ENCODE measurements around the gene SPINK14.

SPINK14 gene

DNA sequence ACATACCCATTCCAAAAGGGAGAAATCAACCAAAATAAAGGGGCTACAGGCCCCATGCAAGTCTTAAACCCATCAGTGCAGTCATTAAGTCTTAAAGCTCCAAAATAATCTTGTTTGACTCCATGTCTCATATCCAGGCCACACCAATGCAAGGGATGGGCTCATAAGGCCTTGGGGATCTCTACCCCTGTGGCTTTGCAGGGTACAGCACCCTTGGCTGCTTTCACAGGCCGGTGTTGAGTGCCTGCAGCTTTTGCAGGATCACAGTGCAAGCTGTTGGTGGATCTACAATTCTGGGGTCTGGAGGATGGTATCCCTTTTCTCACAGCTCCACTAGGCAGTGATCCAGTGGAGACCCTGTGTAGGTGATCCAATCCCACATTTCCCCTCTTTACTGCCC is 5.0 kb upstream of the SPINK14 start:
- no peak for DNase-seq (ENCODE audit: low read depth)
- no peak for TF ChIP-seq CTCF (IDR thresholded peaks at IDR 0.05; ENCODE audit: insufficient read depth, low read depth, low read length, missing control alignments)

GRCh38 chr5:148166550-148167283 is 1.6 kb upstream of the SPINK14 start:
- no peak for DNase-seq (ENCODE audit: low read depth)
- H3K4me3 ChIP-seq (ENCODE audit: low read depth, low read length) = no peak overlapping the region
- TF ChIP-seq CTCF (IDR thresholded peaks at IDR 0.05; ENCODE audit: insufficient read depth, low read depth, low read length, missing control alignments) = no peak

More for the DNA sequence above, 5.0 kb upstream of the SPINK14 start:
- no peak overlapping the region for H3K4me3 ChIP-seq (ENCODE audit: low read depth, low read length)

GRCh38 chr5:148172377-148172776 is 4.0 kb downstream of the SPINK14 start:
- TF ChIP-seq CTCF (IDR thresholded peaks at IDR 0.05; ENCODE audit: insufficient read depth, low read depth, low read length, missing control alignments) = no peak
- no peak for DNase-seq (ENCODE audit: low read depth)
- H3K4me3 ChIP-seq (ENCODE audit: low read depth, low read length) = no peak overlapping the region

DNA sequence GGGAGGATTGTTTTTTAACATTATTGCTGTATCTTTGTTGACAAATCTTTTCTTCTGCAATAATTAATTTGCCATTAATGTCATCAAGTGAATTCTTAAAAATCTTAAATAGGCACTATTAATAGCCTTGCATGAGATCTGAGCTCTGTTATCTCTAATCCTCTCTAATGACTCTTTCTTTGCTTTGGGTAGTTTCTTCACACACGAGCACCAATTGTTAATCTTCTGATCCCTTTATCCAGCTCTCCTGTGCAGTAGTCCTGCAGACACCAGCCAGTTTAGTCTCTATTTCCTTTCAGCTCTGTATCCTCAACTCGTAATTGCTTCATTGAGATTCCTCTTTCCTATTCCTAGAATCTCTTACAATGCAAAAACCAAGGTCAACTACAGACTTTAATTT is 8.1 kb downstream of the SPINK14 start:
- no peak for DNase-seq (ENCODE audit: low read depth)
- no peak for TF ChIP-seq CTCF (IDR thresholded peaks at IDR 0.05; ENCODE audit: insufficient read depth, low read depth, low read length, missing control alignments)
- H3K4me3 ChIP-seq (ENCODE audit: low read depth, low read length) = no peak overlapping the region

DNA sequence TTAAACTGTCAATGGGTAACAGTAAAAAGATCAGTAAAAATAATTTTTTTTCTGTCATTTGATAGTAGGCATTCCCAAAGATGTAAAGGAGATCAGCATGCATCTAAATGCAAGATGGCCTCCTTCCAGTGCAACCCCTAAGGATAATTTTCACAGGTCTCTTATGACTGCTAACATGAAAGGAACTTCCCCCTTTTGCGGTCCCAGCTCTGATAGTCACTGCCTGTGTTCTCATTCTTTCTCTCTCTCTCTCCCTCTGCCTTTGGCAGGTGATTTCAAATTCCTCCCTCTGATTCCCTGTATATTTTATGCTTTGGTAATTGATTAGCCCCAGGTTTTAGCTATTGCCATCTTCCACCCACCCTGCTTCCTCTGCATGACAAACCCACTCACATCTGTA is 8.9 kb downstream of the SPINK14 start:
- no peak overlapping the region for H3K4me3 ChIP-seq (ENCODE audit: low read depth, low read length)
- no peak for TF ChIP-seq CTCF (IDR thresholded peaks at IDR 0.05; ENCODE audit: insufficient read depth, low read depth, low read length, missing control alignments)
- DNase-seq (ENCODE audit: low read depth) = no peak

- peak; percentile 54 for TF ChIP-seq CTCF (IDR thresholded peaks at IDR 0.05; ENCODE audit: insufficient read depth, low read depth, low read length, missing control alignments)
- DNase-seq (ENCODE audit: low read depth) = peak; percentile 65
- no peak overlapping the region for H3K4me3 ChIP-seq (ENCODE audit: low read depth, low read length)
Measured at GRCh38 chr5:148179234-148179824, 11.0 kb downstream of the SPINK14 start.
